ENCODE results near the gene ITPRIP. TPM values are rescaled to one million over a fixed set of nuclear protein-coding genes. Genes with fewer than 3 reads are reported as not detected.

ITPRIP gene
- total RNA-seq, 6 experiments from 2014 or later, result 2.9 to 9.7 (median 7.7) TPM

- intact Hi-C loops (cut with DNase I), result no loop called here
- TF ChIP-seq CTCF (IDR thresholded peaks at IDR 0.05), result no peak
- no peak for TF ChIP-seq POLR2A (IDR thresholded peaks at IDR 0.05)
- H3K4me3 ChIP-seq, result no peak overlapping the region
- H3K9me3 ChIP-seq, result no peaks in the 10 kb centered on the region
- H3K27me3 ChIP-seq, result no peaks in the 10 kb centered on the region
- H3K27ac ChIP-seq, result peak overlapping the region; percentile 59 to 83 (median 83)
- H3K36me3 ChIP-seq, result no peaks in the 10 kb centered on the region
- DNase-seq (no peak), ATAC-seq (peak; percentile 29 to 63 (median 40))
- 60% methylated on average over 12 of the region's 13 CpGs for WGBS (ENCODE audit: insufficient coverage, low coverage, low lambda C conversion rate, missing lambda C conversion rate)
- H3K4me1 ChIP-seq, result peaks cover 0 to 9% (median 0%) of the 10 kb centered on the region in 4 donors
Observed at GRCh38 chr10:104299031-104299904, 39.0 kb downstream of the ITPRIP start.

GRCh38 chr10:104297697-104298660 is 40.3 kb downstream of the ITPRIP start:
- no peak for DNase-seq
- peak overlapping the region; percentile 59 to 83 (median 83) for H3K27ac ChIP-seq
- intact Hi-C loops (cut with DNase I), result no loop called here

GRCh38 chr10:104296687-104297436 is 41.4 kb downstream of the ITPRIP start:
- Histone ChIP-seq H3K4me3 (no peak overlapping the region), H3K27me3 (no peaks in the 10 kb centered on the region), H3K4me1 (peaks cover 0 to 9% (median 0%) of the 10 kb centered on the region in 4 donors), H3K36me3 (no peaks in the 10 kb centered on the region), H3K27ac (peak overlapping the region in 2 of 3 donors; percentile 83), H3K9me3 (no peaks in the 10 kb centered on the region)
- ATAC-seq, result no peak
- intact Hi-C loops (cut with DNase I), result no loop called here
- 93% methylated on average over 3 of the region's 10 CpGs for WGBS (ENCODE audit: insufficient coverage, low coverage, low lambda C conversion rate, missing lambda C conversion rate)
- TF ChIP-seq POLR2A (IDR thresholded peaks at IDR 0.05) (no peak), CTCF (IDR thresholded peaks at IDR 0.05) (no peak)
- DNase-seq, result no peak

More at GRCh38 chr10:104297697-104298660, 40.3 kb downstream of the ITPRIP start:
- peaks cover 0 to 9% (median 0%) of the 10 kb centered on the region in 4 donors for H3K4me1 ChIP-seq
- no peaks in the 10 kb centered on the region for H3K27me3 ChIP-seq
- 56% methylated on average over 10 of the region's 17 CpGs for WGBS (ENCODE audit: insufficient coverage, low coverage, low lambda C conversion rate, missing lambda C conversion rate)
- TF ChIP-seq CTCF (IDR thresholded peaks at IDR 0.05) (peak in 3 of 4 donors; percentile 13 to 19 (median 16)), POLR2A (IDR thresholded peaks at IDR 0.05) (no peak)
- no peak for ATAC-seq
- H3K36me3 ChIP-seq, result no peaks in the 10 kb centered on the region
- H3K4me3 ChIP-seq, result no peak overlapping the region
- no peaks in the 10 kb centered on the region for H3K9me3 ChIP-seq

- DNase-seq (no peak), ATAC-seq (peak; percentile 14 to 66 (median 28))
- no peak overlapping the region for H3K4me3 ChIP-seq
- intact Hi-C loops (cut with DNase I), result no loop called here
- no peaks in the 10 kb centered on the region for H3K9me3 ChIP-seq
- no peaks in the 10 kb centered on the region for H3K27me3 ChIP-seq
- TF ChIP-seq POLR2A (IDR thresholded peaks at IDR 0.05), result no peak
- TF ChIP-seq CTCF (IDR thresholded peaks at IDR 0.05), result no peak
- 71% methylated on average over 5 of the region's 5 CpGs for WGBS (ENCODE audit: insufficient coverage, low coverage, low lambda C conversion rate, missing lambda C conversion rate)
- H3K27ac ChIP-seq, result peak overlapping the region in 1 of 3 donors; percentile 3
- H3K36me3 ChIP-seq, result no peaks in the 10 kb centered on the region
- H3K4me1 ChIP-seq, result no peaks in the 10 kb centered on the region
Observed at GRCh38 chr10:104293781-104294321, 44.4 kb downstream of the ITPRIP start.
